ENCODE measurements around the gene RPRML. TPM values are rescaled to one million over a fixed set of nuclear protein-coding genes. Genes with fewer than 3 reads are reported as not detected.

The RPRML gene
- total RNA-seq, 2 donors from 2014 or later, result not detected

DNA sequence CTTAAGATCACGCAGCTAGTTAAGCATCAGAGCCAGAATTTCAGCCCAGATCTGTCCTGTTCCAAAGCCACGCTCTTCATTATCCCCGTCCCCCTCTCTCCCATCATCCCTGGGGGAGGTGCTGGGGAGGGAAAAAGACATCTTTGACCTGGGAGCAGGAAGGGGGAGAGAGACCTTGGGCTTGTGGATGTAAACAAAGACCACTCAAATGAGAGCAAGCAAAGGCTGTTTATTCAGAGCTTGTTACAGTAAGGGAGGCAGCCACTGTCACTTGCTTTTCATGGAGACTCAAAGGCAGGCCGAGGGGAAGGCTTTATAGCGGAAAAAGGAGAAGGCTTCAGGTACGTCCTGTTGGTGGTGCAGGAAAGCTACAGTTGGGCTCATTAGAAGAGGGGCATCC is 3.5 kb upstream of the RPRML start:
- Mint-ChIP-seq H3K36me3 (peaks cover 0 to 6% of the 10 kb centered on the region in 2 donors), H3K27ac (no peak overlapping the region), H3K9me3 (no peaks in the 10 kb centered on the region)
- ATAC-seq, result no peak
- DNase-seq (ENCODE audit: low spot score in 2 of 2), result no peak

DNA sequence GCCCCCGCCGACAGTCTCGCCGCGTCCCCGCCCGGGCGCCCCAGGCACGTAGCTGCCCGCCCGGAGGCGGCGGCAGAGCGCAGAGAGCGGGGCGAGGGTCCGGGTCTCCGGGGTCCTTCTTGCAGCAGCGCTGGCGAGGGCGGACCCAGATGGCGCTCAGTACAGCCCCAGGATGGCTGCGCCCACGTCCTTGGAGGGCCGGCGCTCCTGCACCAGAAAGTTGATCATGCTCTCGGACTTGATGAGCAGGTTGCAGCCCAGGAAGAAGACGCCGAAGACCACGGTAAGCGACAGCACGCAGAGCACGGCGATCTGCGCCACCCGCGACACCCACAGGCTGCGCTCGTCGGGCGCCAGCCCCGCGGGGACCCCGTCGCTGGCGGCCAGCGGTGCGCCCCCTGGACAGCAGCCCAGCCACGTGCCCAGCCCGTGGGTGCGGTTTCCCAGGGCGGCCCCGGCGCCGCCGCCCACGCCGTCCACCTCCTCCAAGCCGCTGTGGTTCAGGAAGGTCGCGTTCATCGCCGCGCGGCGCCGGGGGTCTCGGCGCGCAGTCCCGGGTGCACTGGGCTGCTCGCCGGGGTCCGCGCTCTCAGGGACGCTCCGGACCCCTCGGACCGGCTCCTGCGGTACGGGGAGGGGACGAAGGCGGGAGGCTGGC is 435 bp downstream of the RPRML start:
- Mint-ChIP-seq H3K36me3 (peaks cover 0 to 15% of the 10 kb centered on the region in 2 donors), H3K9me3 (no peaks in the 10 kb centered on the region), H3K27ac (no peak overlapping the region)
- DNase-seq (ENCODE audit: low spot score in 2 of 2) (no peak), ATAC-seq (peak; percentile 14 to 51)

DNA sequence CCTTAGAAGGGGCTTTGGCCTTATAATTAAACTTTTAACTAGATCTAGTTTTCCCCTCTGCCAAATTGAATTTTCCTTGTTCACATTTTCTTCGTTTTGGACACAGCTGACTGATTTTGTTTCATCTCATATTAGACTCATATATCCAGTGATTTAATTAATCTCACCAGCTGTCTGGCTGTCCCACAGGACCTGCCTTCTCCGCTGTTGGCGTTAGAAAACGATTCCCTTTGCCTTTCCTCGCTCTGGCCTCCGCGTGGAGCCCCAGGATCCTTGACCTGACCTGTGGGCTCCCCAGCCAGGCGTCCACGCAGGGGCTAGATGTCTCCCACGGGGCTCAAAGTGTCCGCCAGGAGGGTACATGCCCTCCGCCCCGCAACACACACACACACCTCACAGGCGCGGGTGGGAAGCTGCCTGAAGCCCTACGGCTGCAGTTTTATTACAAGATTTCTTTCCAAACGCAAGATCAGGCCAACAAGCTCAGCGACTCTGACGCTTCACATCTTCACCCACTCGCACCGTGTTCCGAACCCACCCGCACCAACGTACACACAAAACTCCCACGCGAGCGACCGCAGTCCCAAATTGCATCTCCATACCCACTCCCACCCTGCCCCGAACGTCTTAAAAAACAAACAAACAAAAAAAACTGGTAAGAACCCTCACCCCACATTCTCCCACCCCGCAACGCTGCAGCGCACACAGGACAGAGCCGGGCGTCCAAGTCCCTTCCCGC is 1.1 kb downstream of the RPRML start:
- no peak for ATAC-seq
- Mint-ChIP-seq H3K9me3 (no peaks in the 10 kb centered on the region), H3K27ac (no peak overlapping the region), H3K36me3 (peaks cover 0 to 15% of the 10 kb centered on the region in 2 donors)
- DNase-seq (ENCODE audit: low spot score in 2 of 2), result no peak

DNA sequence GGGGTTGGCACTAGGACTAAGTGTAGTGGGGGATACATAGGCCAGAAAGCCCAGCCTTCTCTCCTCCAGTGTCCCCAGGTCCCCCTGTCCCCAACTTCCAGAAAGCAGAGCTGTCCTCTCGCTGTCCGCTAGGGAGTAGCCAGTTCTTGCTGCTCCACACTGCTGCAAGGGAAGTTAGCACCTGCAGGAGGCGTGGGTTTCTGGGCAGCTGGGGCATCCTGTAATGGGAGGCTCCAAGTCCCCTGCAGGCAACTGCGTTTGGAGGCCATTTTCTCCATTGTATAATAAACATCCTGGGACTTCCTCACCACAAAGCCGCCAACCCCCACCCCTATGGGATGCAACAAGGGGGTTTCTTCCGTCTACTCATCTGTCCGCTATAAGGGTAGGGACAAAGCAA is 1.7 kb downstream of the RPRML start:
- DNase-seq (ENCODE audit: low spot score in 2 of 2), result no peak
- Mint-ChIP-seq H3K9me3 (no peaks in the 10 kb centered on the region), H3K27ac (no peak overlapping the region), H3K36me3 (peaks cover 0 to 15% of the 10 kb centered on the region in 2 donors)
- no peak for ATAC-seq

DNA sequence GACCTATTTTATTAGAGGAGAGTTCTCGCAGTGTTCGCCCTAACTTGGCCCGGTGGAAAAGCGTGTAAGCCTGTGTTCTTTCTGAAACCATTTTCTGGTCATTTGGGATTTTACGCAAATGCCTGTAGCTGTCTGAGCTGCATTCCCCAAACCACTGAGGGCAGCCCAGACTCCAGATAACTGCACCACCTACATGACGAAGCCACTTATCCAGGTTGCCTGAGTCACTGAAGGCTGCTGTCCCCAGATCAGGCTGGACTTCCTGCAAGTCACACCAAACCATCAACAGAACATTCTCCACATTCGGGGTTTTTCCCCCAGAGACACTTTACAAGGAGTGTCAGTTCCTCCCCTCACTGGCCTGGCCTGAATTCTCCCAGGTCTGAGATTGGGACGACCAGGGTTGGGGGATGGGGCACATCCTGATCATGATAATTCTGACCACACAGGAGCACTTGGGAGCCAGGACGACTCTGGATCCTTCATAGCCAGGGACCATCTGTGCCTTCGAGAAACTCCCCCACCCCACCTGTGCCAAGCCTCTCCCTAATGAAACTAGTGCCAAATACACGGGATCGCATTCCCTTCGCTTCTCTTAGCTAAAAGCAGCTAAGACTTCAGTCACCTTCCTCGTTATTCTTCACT is 2.3 kb downstream of the RPRML start:
- Mint-ChIP-seq H3K36me3 (peaks cover 0 to 15% of the 10 kb centered on the region in 2 donors), H3K9me3 (no peaks in the 10 kb centered on the region), H3K27ac (no peak overlapping the region)
- no peak for DNase-seq (ENCODE audit: low spot score in 2 of 2)
- ATAC-seq, result no peak

DNA sequence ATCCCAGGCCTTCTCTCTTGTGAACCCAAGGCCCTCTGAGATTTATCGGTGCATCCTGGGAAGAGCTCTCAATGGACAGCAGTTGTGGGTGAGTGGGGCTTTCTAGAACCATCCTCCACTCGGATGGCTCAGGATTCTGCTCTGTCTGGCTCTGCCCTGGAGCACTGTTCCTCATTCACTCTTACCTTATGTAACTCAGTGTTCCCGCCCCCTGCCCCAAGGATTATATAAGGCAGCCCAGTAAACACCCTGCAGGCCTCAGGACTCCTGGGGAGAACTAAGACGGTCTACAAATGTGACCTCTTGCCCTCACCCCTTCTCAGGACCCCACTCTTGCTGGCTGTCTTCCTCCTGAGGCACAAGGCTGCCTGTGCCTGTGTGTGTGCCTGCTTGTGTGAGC is 3.8 kb downstream of the RPRML start:
- H3K9me3 Mint-ChIP-seq, result no peaks in the 10 kb centered on the region

DNA sequence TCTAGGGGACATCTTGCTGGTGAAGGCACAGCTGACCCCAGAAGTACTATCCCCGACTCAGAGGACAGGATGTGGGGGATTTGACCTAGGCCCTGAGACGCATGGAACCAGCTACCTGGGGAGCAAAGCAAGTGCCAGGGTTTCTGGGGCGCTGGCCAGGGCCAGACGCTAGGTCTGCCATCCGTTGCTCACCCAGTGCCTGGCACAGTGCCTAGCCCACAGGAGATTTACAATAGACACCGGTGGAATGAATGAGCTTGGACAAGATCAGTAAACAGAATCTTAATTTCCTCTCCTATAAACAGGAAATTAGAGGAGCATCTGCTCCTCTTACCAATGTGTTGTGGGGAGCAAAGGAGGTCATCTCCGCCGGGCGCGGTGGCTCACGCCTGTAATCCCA is 5.0 kb downstream of the RPRML start:
- no peak for ATAC-seq
- Mint-ChIP-seq H3K27ac (no peak overlapping the region), H3K9me3 (no peaks in the 10 kb centered on the region), H3K36me3 (peaks cover 0 to 15% of the 10 kb centered on the region in 2 donors)
- DNase-seq (ENCODE audit: low spot score in 2 of 2), result no peak

More for the DNA sequence above, 3.8 kb downstream of the RPRML start:
- peaks cover 0 to 15% of the 10 kb centered on the region in 2 donors for H3K36me3 Mint-ChIP-seq
- ATAC-seq (no peak), DNase-seq (ENCODE audit: low spot score in 2 of 2) (no peak)
- H3K27ac Mint-ChIP-seq, result no peak overlapping the region

DNA sequence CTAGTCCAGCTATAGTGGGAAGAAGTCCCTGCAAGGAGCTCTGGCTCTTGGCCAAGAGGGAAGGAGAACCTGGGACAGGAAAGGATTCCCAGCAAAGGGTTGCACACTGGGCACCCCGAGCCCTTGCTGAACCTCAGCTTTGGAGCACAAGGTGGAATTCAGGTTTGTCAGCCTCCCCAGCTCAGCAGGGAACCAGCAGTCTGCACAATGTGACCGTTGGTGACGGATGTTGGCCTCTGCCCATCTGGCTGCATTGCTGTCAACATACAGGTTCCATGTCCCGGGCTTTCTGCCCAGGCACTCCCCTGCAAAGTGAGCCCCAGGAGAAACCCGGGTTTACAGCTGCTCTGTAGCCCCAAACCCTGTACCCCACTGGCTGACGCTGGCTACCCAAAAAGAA is 6.7 kb downstream of the RPRML start:
- peaks cover 0 to 10% of the 10 kb centered on the region in 2 donors for H3K36me3 Mint-ChIP-seq
- no peaks in the 10 kb centered on the region for H3K9me3 Mint-ChIP-seq
- no peak for DNase-seq (ENCODE audit: low spot score in 2 of 2)
- no peak overlapping the region for H3K27ac Mint-ChIP-seq
- ATAC-seq, result no peak

DNA sequence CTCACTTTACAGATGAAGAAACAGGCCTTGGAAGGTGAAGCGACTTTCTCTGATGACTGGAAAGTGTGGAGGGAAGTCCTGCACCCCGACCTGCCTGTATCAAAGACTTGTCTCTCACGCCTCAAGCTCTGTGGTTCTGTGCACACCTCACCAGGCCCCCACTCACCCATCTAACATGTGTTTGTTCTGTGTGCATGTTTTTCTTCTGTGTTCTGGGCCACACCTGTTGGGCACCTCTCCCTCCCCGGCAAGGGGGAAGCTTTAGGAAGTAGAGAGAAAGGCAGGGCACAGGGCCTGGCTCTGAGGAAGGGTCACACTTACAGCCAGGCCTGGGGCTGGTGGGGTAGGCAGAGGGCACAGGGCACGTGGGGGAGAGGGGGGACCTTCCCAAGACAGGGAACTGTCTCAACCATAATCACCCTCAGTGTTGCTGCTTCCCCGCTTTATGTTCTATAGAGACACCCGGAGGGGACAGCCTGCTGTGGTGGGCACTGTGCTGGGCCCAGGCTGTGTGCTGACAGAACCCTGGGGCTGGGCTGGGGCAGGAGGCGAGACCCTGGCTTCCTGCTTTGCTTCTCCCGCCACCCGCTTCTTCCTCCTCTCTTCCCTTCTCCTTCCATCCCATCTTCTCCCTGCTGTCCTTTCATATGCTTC is 7.3 kb downstream of the RPRML start:
- ATAC-seq, result no peak
- H3K9me3 Mint-ChIP-seq, result no peaks in the 10 kb centered on the region
- peaks cover 0 to 15% of the 10 kb centered on the region in 2 donors for H3K36me3 Mint-ChIP-seq
- no peak overlapping the region for H3K27ac Mint-ChIP-seq
- no peak for DNase-seq (ENCODE audit: low spot score in 2 of 2)

DNA sequence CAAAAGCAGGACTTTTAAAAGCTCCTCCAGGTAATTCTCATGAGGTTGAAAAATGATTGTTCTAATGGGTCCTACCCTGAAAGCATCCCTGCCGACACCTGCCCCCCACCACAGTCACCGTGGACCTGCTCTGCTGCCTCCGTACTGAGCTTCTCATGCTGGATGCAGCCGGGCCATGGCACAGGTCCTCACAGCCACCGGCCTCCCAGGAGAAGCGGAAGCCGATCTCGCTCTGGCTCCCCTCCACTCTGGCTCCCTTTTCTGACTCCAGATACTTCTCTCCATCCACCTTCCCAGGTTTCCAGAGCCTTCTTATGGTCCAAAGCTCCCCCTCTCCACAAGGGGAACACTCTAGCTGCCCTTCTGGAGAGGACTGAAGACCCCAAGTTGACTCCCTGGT is 10.2 kb downstream of the RPRML start:
- Mint-ChIP-seq H3K36me3 (peaks cover 0 to 9% of the 10 kb centered on the region in 2 donors), H3K9me3 (no peaks in the 10 kb centered on the region), H3K27ac (no peak overlapping the region)
- ATAC-seq (no peak), DNase-seq (ENCODE audit: low spot score in 2 of 2) (no peak)

DNA sequence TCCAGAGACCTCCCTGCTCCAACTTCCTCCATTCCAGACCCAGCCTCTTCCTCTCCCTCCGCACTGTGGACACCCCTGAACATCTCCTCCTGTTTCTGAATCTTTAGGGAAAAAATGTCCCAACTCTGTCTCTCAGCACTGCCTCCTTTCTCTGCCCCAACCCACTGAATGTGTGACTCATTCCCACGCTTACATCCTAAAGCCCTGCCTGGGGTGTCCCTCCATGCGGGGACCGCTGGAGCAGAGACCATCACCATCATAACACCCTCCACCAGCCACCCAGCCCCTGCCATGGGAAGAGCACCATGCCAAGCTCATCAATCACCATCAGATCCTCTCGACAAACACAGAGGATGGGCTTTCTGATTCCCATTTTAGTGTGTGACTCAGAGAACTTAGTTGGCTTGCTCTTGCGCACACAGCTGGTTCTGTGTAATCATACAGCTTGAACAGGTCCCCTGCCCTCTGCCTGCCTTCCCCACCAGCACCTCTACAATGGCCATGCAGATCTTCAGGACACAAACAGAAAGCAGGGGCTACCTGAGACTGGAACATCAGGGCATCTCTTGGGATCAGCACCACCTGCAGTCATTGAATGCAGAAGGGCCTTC is 10.7 kb downstream of the RPRML start:
- no peaks in the 10 kb centered on the region for H3K9me3 Mint-ChIP-seq
- H3K27ac Mint-ChIP-seq, result no peak overlapping the region
- DNase-seq (ENCODE audit: low spot score in 2 of 2) (no peak), ATAC-seq (no peak)
- peaks cover 0 to 9% of the 10 kb centered on the region in 2 donors for H3K36me3 Mint-ChIP-seq

DNA sequence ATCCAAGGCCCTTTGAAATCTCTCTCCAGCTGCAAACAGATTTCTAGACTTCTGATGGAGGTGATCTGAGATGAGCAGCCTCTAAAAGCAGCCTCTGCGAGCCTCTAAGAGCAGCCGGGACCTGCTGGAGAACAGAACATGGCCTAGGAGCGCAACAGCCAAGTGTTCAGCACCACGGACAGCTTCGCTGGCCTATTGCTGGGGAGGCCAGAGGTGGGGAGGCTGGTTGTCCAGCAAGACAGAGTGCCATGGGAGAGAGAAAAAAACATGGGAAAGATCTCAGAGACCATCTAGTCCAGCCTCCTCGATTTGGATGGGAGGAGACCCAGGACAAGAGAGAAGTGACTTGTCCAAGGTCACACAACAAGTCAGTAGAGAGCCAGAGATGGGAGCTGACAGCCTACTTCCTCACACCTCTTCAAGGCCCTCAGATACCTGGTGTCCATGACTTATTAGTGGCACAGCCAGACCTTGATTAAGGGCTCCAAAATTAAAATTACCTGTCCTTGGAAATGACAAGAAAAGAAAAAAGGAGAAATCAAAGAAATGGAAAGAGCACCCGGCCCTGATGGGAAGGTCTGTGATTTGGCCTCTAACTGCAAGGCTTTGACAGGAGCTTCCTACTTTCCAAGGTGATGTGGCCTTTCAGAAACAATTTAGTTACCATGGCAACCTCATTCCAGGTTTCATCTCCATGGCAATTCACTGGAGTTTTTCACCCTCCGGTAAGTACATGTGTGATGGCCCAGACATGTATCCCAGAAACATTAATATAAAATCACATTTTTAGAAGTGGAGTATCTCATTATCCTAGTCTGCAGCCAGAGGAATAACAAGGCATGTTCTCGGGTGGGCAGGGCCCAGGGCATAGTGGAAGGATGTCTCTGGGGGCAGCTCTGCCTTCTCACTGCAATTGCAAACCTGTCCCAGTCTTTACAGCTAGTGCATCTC is 14.5 kb downstream of the RPRML start:
- ATAC-seq, result no peak
- DNase-seq (ENCODE audit: low spot score in 2 of 2), result no peak

DNA sequence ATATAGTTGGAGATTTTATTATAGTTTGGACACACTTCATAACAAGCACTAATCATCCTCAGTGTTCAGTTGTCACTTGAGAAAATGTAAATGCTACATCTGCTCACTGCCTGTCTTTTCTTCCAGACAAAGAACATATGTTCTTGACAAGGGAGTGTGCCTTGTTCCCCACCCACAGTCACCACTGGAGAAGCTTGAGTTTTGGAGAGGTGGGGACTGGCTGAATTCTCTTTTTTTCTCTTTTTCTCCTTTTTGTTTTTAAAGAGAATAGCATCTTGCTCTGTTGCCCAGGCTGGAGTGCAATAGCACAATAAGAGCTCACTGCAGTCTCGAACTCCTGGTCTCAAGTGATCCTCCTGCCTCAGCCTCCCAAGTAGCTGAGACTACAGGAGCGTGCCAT is 15.5 kb downstream of the RPRML start:
- peaks cover 4 to 13% of the 10 kb centered on the region in 2 donors for H3K9me3 Mint-ChIP-seq
- no peak for ATAC-seq
- no peak overlapping the region for H3K27ac Mint-ChIP-seq
- no peak for DNase-seq (ENCODE audit: low spot score in 2 of 2)
- peaks cover 11 to 20% of the 10 kb centered on the region in 2 donors for H3K36me3 Mint-ChIP-seq

More for the DNA sequence above, 14.5 kb downstream of the RPRML start:
- Mint-ChIP-seq H3K27ac (no peak overlapping the region), H3K9me3 (peaks cover 4 to 13% of the 10 kb centered on the region in 2 donors), H3K36me3 (peaks cover 11 to 20% of the 10 kb centered on the region in 2 donors)

DNA sequence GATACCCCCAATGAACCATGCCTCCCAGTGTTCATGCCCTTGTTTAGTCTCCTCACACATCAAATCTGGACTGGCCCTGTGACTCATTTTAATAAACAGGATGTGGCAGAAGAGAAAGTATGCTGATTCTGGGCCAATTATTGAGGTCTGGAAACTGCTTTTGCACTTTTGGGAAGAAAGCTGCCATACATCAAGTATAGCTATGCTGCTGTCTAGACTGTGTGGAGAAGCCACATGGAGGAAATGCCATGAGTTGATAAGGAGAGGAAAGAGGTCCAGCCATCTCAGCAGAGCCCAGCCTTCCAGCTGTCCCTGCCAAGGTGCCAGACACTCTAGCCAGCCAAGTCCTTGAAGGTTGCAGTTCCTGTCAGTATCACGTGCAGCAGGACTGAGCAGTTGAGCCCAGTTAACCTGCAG is 16.7 kb downstream of the RPRML start:
- Mint-ChIP-seq H3K27ac (no peak overlapping the region), H3K36me3 (peaks cover 11 to 20% of the 10 kb centered on the region in 2 donors), H3K9me3 (peaks cover 4 to 13% of the 10 kb centered on the region in 2 donors)
- DNase-seq (ENCODE audit: low spot score in 2 of 2) (no peak), ATAC-seq (peak; percentile 52 to 78)

DNA sequence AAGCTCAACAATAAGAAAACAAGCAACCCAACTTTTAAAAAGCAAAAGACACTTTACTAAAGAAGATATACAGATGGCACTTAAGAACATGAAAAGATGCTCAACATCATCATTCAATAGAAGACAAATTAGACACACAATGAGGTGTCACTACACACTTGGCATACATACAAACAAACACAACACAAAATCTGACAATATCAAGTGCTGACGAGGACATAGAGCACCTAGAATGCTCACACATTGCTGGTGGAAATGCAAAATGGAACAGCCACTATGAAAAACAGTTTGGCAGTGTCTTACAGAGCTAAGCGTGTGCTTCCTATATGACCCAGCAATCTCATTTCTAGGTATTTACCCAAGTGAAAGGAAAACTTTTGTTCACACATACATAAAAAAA is 18.9 kb downstream of the RPRML start:
- Mint-ChIP-seq H3K9me3 (peaks cover 4 to 13% of the 10 kb centered on the region in 2 donors), H3K27ac (no peak overlapping the region), H3K36me3 (peaks cover 12 to 16% of the 10 kb centered on the region in 2 donors)
- ATAC-seq (no peak), DNase-seq (ENCODE audit: low spot score in 2 of 2) (no peak)

All from activated naive CD4-positive, alpha-beta T cell treated with anti-CD3 and anti-CD28 coated beads, Interleukin-2, amount 50 U/mL, for 72 hours (primary cell).